Bronchial epithelial cell (primary cell): ENCODE results near the gene GPATCH8. TPM values are rescaled to one million over a fixed set of nuclear protein-coding genes. Genes with fewer than 3 reads are reported as not detected.

Experiments used
- DNase-seq: peaks from one replicate; pipeline ENCODE4 v3.0.0-alpha.2; 2010; ENCODE audit warnings: low read depth
- FAIRE-seq: peaks from 2 replicates; lab custom pipeline; 2011; peaks lifted over from hg19 to GRCh38; lab: Jason Lieb, UNC
- H3K27me3 ChIP-seq: 2 replicates; pipeline ENCODE4 v1.5.1; 2011; ENCODE audit warnings: low read length; ENCODE audit not compliant: control insufficient read depth, insufficient read depth
- H3K36me3 ChIP-seq: 2 replicates; pipeline ENCODE4 v1.5.1; 2011; ENCODE audit warnings: low read length; ENCODE audit not compliant: control insufficient read depth, insufficient read depth
- H3K4me3 ChIP-seq: 2 replicates; pipeline ENCODE4 v1.5.1; 2011; ENCODE audit warnings: mild to moderate bottlenecking, low read depth, low read length, control low read depth
- CTCF ChIP-seq: IDR thresholded peaks from 2 replicates; pipeline ENCODE4 v1.5.1; 2011; ENCODE audit warnings: mild to moderate bottlenecking, moderate library complexity, low read length, control low read depth, inconsistent platforms; ENCODE audit not compliant: insufficient read depth, severe bottlenecking
- total RNA-seq: library from RNA; depleted of rRNA; stranded (reverse); fragments of >200 nt; gene quantifications from 2 replicates; pipeline ENCODE4 v1.2.1, GENCODE V29; 2014

GPATCH8 gene
- total RNA-seq, 1 donor from 2014 or later, result 14.2 TPM

GRCh38 chr17:44351464-44351863, 151.7 kb downstream of the GPATCH8 start:
- Histone ChIP-seq H3K4me3 (no peak overlapping the region), H3K27me3 (no peaks in the 10 kb centered on the region), H3K36me3 (peaks cover 32% of the 10 kb centered on the region)
- no peak for TF ChIP-seq CTCF
- FAIRE-seq, result no peak
- DNase-seq, result no peak

- FAIRE-seq, result no peak
- Histone ChIP-seq H3K4me3 (no peak overlapping the region), H3K36me3 (peaks cover 33% of the 10 kb centered on the region), H3K27me3 (no peaks in the 10 kb centered on the region)
- peak; percentile 38 for DNase-seq
- TF ChIP-seq CTCF, result peak; percentile 94
These were observed 152.4 kb downstream of the GPATCH8 start for GRCh38 chr17:44350733-44351226.

GRCh38 chr17:44349553-44350070, 153.6 kb downstream of the GPATCH8 start:
- FAIRE-seq (no peak), DNase-seq (no peak)
- no peak for TF ChIP-seq CTCF
- Histone ChIP-seq H3K36me3 (peaks cover 33% of the 10 kb centered on the region), H3K4me3 (no peak overlapping the region), H3K27me3 (no peaks in the 10 kb centered on the region)

GRCh38 chr17:44348988-44349364, 154.2 kb downstream of the GPATCH8 start:
- no peak for DNase-seq
- peaks cover 33% of the 10 kb centered on the region for H3K36me3 ChIP-seq
- no peaks in the 10 kb centered on the region for H3K27me3 ChIP-seq
- TF ChIP-seq CTCF, result no peak
- no peak for FAIRE-seq
- H3K4me3 ChIP-seq, result no peak overlapping the region

GRCh38 chr17:44348234-44348987, 154.8 kb downstream of the GPATCH8 start:
- Histone ChIP-seq H3K4me3 (no peak overlapping the region), H3K36me3 (peaks cover 33% of the 10 kb centered on the region), H3K27me3 (no peaks in the 10 kb centered on the region)
- FAIRE-seq (no peak), DNase-seq (peak; percentile 97)
- TF ChIP-seq CTCF, result no peak

Other genes starting within 250 kb of the GPATCH8 start
- not detected in 2 replicates for gene SLC4A1, start 235.3 kb downstream of the GPATCH8 start, total RNA-seq
- 0.26 and 3.1 TPM in 2 replicates for gene RUNDC3A, start 194.8 kb downstream of the GPATCH8 start, total RNA-seq
- 83.7 and 113 TPM in 2 replicates for gene SLC25A39, start 178.6 kb downstream of the GPATCH8 start, total RNA-seq
- gene GRN, start 158.1 kb downstream of the GPATCH8 start, total RNA-seq, result 200 and 513 TPM in 2 replicates
- gene FAM171A2, start 139.6 kb downstream of the GPATCH8 start, total RNA-seq, result 0.53 and 0.90 TPM in 2 replicates
- under 0.01 TPM in 1 of 2 replicates, not detected in the other for gene ITGA2B, start 113.8 kb downstream of the GPATCH8 start, total RNA-seq
- under 0.01 and 0.13 TPM in 2 replicates for gene FZD2, start 54.1 kb upstream of the GPATCH8 start, total RNA-seq
- gene MEIOC, start 153.1 kb upstream of the GPATCH8 start, total RNA-seq, result not detected in 2 replicates
- gene CCDC43, start 186.4 kb upstream of the GPATCH8 start, total RNA-seq, result 46.1 and 47.1 TPM in 2 replicates
- 0.51 and 0.79 TPM in 2 replicates for gene DBF4B, start 205.3 kb upstream of the GPATCH8 start, total RNA-seq